HepG2 (cell line): ENCODE results near the gene ACADS. TPM values are rescaled to one million over a fixed set of nuclear protein-coding genes. Genes with fewer than 3 reads are reported as not detected.

ENCODE experiments used
- HNF4G ChIP-seq, 2 experiments: sonication (generic) in 1 of 2; formaldehyde crosslinking in 1 of 2; IDR thresholded peaks; 2 replicates each; pipeline versions ENCODE4 v1.4.0 to v1.6.1; 2011 to 2020; ENCODE audit warnings: borderline replicate concordance in 2 of 2, low read depth in 2 of 2, mild to moderate bottlenecking in 2 of 2, low read length in 1 of 2, missing genetic modification reagents in 1 of 2, moderate library complexity in 1 of 2
- NAIF1 ChIP-seq: sonication (generic); formaldehyde crosslinking; IDR thresholded peaks from 2 replicates; pipeline ENCODE4 v1.5.0; 2020; ENCODE audit warnings: mild to moderate bottlenecking, missing genetic modification reagents, borderline replicate concordance
- PITX1 ChIP-seq: sonication (generic); formaldehyde crosslinking; IDR thresholded peaks from 2 replicates; pipeline ENCODE4 v1.5.1; 2020; ENCODE audit warnings: mild to moderate bottlenecking, missing genetic modification reagents
- SIX4 ChIP-seq: sonication (generic); formaldehyde crosslinking; IDR thresholded peaks from 2 replicates; pipeline ENCODE4 v1.4.0; 2020; ENCODE audit warnings: missing genetic modification reagents
- SP5 ChIP-seq: IDR thresholded peaks from 2 replicates; pipeline ENCODE4 v1.6.1; 2016; ENCODE audit warnings: low read depth, borderline replicate concordance
- SRY ChIP-seq: sonication (generic); formaldehyde crosslinking; IDR thresholded peaks from 2 replicates; pipeline ENCODE4 v1.8.0; 2022; ENCODE audit warnings: mild to moderate bottlenecking, missing genetic modification reagents
- ZNF3 ChIP-seq: IDR thresholded peaks from 2 replicates; pipeline ENCODE4 v1.7.0; 2017; ENCODE audit warnings: inconsistent platforms
- ZNF354B ChIP-seq: sonication (generic); formaldehyde crosslinking; IDR thresholded peaks from 2 replicates; pipeline ENCODE4 v1.8.0; 2022; ENCODE audit warnings: mild to moderate bottlenecking, missing genetic modification reagents
- ZNF614 ChIP-seq: IDR thresholded peaks from 2 replicates; pipeline ENCODE4 v1.6.1; 2018; ENCODE audit warnings: missing biosample characterization, missing genetic modification reagents, inconsistent platforms, borderline replicate concordance
- polyA plus RNA-seq, 8 experiments: library from polyadenylated mRNA; depleted of rRNA in 3 of 8; stranded (reverse) in 7 of 8; unstranded in 1 of 8; fragments of >200 nt; fragmentation: Illumina TruSeq in 4 of 8; extraction: Trizol in 4 of 8; gene quantifications; 2 replicates each; pipeline versions ENCODE4 v1.2.1 to v1.2.3, GENCODE V29; 2011 to 2016; ENCODE audit warnings: low read depth in 4 of 8, missing spikeins in 1 of 8, mixed read lengths in 1 of 8; ENCODE audit not compliant: insufficient read depth in 1 of 8
- total RNA-seq, 5 experiments: library from RNA; depleted of rRNA; stranded (reverse); fragments of >200 nt; fragmentation: Illumina TruSeq; extraction: Trizol; gene quantifications; 2 replicates each; pipeline ENCODE4 v1.2.3, GENCODE V29; 2016; ENCODE audit warnings: low read depth in 1 of 5
- TF ChIP-seq, protein P1 (sequence below): sonication (generic); formaldehyde crosslinking; IDR thresholded peaks from 2 replicates; pipeline ENCODE4 v1.5.1; 2020; ENCODE audit warnings: mild to moderate bottlenecking, missing genetic modification reagents, borderline replicate concordance
- TF ChIP-seq, protein P2 (sequence below): sonication (generic); formaldehyde crosslinking; IDR thresholded peaks from 2 replicates; pipeline ENCODE4 v1.4.0; 2020; ENCODE audit warnings: missing genetic modification reagents; ENCODE audit errors: not compliant biosample characterization

The ACADS gene
- total and polyA plus RNA-seq, 2 of the 13 experiments (the other 11 are each of a cell fraction or from before 2014, with no cell fraction given): 17.4 to 27.7 TPM

DNA sequence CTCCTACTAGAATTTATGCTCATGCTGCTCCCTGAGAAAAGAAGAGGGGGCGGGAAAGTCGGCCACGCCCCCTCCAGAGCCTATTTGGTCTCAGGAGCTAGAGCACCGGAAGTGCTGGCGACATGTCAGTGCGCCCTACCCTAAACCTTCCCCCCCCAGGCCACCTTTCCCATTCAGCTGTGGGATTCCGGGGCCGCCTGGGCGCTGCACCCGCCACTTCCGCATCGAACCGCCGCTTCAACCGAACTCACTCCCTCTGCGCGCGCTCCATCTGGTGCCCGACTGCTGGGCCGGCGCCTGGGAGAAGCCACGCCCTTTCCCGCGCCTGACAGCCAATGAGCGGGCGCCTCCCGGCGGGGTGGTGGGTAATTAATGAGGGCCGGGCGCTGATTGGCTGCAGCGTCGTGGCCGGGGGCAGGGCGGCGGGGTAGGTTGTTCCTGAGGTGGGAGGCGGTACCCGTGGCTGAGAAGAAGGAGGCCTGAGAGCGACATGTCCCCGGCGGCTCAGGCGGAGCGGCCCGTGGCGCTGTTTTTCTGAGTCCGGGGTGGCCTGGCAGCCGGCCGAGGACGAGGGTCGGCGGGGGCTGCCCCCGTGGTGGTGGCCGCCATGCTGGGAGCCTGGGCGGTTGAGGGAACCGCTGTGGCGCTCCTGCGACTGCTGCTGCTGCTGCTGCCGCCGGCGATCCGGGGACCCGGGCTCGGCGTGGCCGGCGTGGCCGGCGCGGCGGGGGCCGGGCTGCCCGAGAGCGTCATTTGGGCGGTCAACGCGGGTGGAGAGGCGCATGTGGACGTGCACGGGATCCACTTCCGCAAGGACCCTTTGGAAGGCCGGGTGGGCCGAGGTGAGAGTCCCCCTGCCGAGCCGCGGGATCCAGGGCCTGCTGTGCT is 38.7 kb upstream of the ACADS start, which contains the start of gene MLEC (continued):
- TF ChIP-seq ZNF354B (CRISPR knock-in tag): 0 out of 2 replicates have a peak, but pooled peaks have one; percentile 18
- TF ChIP-seq ZNF614 (CRISPR knock-in tag): peak; percentile 51; the same call in 1 of the 2 replicates
- peak; percentile 60 for TF ChIP-seq SRY (CRISPR knock-in tag)
- peak; percentile 12; the same call in 1 of the 2 replicates for TF ChIP-seq HNF4G (IDR thresholded peaks at IDR 0.05; ENCODE audit: borderline replicate concordance, low read depth, low read length)
- TF ChIP-seq HNF4G (CRISPR knock-in tag; IDR thresholded peaks at IDR 0.05; ENCODE audit: borderline replicate concordance, low read depth): no peak
- TF ChIP-seq, protein P1, sequence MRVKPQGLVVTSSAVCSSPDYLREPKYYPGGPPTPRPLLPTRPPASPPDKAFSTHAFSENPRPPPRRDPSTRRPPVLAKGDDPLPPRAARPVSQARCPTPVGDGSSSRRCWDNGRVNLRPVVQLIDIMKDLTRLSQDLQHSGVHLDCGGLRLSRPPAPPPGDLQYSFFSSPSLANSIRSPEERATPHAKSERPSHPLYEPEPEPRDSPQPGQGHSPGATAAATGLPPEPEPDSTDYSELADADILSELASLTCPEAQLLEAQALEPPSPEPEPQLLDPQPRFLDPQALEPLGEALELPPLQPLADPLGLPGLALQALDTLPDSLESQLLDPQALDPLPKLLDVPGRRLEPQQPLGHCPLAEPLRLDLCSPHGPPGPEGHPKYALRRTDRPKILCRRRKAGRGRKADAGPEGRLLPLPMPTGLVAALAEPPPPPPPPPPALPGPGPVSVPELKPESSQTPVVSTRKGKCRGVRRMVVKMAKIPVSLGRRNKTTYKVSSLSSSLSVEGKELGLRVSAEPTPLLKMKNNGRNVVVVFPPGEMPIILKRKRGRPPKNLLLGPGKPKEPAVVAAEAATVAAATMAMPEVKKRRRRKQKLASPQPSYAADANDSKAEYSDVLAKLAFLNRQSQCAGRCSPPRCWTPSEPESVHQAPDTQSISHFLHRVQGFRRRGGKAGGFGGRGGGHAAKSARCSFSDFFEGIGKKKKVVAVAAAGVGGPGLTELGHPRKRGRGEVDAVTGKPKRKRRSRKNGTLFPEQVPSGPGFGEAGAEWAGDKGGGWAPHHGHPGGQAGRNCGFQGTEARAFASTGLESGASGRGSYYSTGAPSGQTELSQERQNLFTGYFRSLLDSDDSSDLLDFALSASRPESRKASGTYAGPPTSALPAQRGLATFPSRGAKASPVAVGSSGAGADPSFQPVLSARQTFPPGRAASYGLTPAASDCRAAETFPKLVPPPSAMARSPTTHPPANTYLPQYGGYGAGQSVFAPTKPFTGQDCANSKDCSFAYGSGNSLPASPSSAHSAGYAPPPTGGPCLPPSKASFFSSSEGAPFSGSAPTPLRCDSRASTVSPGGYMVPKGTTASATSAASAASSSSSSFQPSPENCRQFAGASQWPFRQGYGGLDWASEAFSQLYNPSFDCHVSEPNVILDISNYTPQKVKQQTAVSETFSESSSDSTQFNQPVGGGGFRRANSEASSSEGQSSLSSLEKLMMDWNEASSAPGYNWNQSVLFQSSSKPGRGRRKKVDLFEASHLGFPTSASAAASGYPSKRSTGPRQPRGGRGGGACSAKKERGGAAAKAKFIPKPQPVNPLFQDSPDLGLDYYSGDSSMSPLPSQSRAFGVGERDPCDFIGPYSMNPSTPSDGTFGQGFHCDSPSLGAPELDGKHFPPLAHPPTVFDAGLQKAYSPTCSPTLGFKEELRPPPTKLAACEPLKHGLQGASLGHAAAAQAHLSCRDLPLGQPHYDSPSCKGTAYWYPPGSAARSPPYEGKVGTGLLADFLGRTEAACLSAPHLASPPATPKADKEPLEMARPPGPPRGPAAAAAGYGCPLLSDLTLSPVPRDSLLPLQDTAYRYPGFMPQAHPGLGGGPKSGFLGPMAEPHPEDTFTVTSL (CRISPR knock-in tag): no peak
- no peak for TF ChIP-seq SIX4 (CRISPR knock-in tag)
- peak; percentile 47; the same call in 1 of the 2 replicates for TF ChIP-seq PITX1 (CRISPR knock-in tag)
- TF ChIP-seq NAIF1 (CRISPR knock-in tag): no peak
- TF ChIP-seq, protein P2, sequence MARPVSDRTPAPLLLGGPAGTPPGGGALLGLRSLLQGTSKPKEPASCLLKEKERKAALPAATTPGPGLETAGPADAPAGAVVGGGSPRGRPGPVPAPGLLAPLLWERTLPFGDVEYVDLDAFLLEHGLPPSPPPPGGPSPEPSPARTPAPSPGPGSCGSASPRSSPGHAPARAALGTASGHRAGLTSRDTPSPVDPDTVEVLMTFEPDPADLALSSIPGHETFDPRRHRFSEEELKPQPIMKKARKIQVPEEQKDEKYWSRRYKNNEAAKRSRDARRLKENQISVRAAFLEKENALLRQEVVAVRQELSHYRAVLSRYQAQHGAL (CRISPR knock-in tag): peak; percentile 16
- TF ChIP-seq ZNF3 (CRISPR knock-in tag): 0 out of 2 replicates have a peak, but pooled peaks have one; percentile 64
- TF ChIP-seq SP5 (CRISPR knock-in tag): 0 out of 2 replicates have a peak, but pooled peaks have one; percentile 71
